ENCODE results near the gene SERPINA12. TPM values are rescaled to one million over a fixed set of nuclear protein-coding genes. Genes with fewer than 3 reads are reported as not detected.
A peak's percentile ranks its signal among the peaks of the same experiment; 100 is the strongest.

Gene SERPINA12
- total RNA-seq, 4 donors from 2014 or later: 345 to 790 (median 421) TPM

- WGBS, 2 donors: 92 to 93% methylated on average over 6 of the region's 6 CpGs
- no peak for TF ChIP-seq CTCF (IDR thresholded peaks at IDR 0.05)
- TF ChIP-seq POLR2A (IDR thresholded peaks at IDR 0.05): no peak
- H3K4me3 ChIP-seq (ENCODE audit: low read depth, poor library complexity, severe bottlenecking): no peak overlapping the region
- intact Hi-C loops (cut with DNase I; ENCODE audit: low total_unique reads): no loop called here
- DNase-seq (ENCODE audit: low spot score in 2 of 2): peak in 1 of 2 donors; percentile 54
Measured at GRCh38 chr14:94462219-94462551, 47.1 kb downstream of the SERPINA12 start.

DNA sequence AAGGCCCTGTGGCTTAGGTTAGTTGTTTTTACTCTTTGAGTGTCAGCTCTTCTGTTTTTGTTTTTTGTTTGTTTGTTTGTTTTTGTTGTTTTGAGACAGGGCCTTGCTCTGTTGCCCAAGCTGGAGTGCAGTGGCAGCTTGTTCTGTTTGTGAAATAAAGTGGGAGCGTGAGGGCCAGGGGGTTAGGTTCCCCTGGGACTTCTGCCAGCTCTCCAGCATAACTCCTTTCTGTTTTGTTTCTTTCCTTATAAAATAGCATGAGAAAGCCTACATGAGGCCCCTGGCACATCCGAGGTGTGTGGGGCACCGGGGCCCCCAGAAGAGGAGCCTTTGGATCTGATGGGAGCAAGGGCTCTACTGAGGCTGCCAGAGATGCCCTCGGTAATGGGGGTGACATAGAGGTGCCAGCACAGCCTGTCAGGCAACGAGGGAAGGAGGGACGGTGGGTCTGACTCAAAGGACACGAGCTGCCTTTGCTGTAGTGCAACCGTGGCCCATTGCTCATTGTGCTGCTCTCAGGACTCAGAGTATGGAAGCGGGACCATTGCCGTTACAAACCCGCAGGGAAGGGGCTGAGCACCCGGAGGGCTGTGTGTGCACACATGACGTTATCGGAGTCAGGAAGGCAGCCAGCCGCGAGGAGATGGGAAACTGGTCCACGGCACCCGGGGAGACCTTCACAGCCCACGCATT, 47.6 kb downstream of the SERPINA12 start:
- intact Hi-C loops (cut with DNase I; ENCODE audit: low total_unique reads): no loop called here
- TF ChIP-seq POLR2A (IDR thresholded peaks at IDR 0.05) (no peak), CTCF (IDR thresholded peaks at IDR 0.05) (no peak)
- no peak overlapping the region for H3K4me3 ChIP-seq (ENCODE audit: low read depth, poor library complexity, severe bottlenecking)
- WGBS, 2 donors: 87 to 88% methylated on average over 19 of the region's 19 CpGs
- peak in 1 of 2 donors; percentile 78 for DNase-seq (ENCODE audit: low spot score in 2 of 2)

DNA sequence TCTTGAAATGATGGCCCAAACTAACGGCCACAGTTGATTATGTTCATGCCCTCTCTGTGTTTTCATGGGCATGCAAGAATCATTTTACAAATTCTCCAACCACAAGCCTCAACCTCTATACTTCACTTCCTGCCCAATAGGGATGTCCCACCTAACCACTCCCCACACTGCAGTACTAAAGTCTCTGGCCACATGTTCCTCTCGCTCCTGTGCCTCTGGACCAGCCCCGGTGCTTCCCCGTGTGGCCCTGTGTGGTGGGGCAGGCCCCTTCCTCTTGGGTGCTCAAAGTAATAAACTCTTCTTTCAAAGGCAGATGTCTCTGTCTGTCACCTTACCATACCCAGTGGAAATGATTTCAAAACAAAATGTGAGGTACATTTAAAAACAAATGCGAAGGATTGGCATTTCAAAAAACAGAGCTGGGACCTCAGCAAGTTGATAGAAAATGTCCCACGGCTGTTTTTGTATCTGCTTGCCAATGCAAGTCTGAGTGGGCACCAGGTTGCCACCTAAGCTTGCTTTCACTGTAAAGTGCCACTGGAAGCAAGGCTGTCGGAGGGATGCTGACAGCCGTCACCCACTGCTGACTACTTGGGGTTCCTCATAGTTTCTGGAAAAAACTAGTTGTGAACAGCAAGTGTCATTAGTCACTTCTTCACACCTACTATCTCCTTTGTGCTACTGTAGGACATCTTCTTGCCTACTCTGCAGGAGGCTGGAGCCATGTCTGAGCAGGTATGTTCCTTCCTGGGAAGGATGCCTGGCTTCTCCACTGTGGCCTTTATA, 48.4 kb downstream of the SERPINA12 start:
- peak in 1 of 2 donors; percentile 54 for DNase-seq (ENCODE audit: low spot score in 2 of 2)
- no peak overlapping the region for H3K4me3 ChIP-seq (ENCODE audit: low read depth, poor library complexity, severe bottlenecking)
- TF ChIP-seq CTCF (IDR thresholded peaks at IDR 0.05): no peak
- TF ChIP-seq POLR2A (IDR thresholded peaks at IDR 0.05): no peak
- 81 to 88% methylated on average over 8 of the region's 8 CpGs for WGBS, 2 donors
- intact Hi-C loops (cut with DNase I; ENCODE audit: low total_unique reads): no loop called here

DNA sequence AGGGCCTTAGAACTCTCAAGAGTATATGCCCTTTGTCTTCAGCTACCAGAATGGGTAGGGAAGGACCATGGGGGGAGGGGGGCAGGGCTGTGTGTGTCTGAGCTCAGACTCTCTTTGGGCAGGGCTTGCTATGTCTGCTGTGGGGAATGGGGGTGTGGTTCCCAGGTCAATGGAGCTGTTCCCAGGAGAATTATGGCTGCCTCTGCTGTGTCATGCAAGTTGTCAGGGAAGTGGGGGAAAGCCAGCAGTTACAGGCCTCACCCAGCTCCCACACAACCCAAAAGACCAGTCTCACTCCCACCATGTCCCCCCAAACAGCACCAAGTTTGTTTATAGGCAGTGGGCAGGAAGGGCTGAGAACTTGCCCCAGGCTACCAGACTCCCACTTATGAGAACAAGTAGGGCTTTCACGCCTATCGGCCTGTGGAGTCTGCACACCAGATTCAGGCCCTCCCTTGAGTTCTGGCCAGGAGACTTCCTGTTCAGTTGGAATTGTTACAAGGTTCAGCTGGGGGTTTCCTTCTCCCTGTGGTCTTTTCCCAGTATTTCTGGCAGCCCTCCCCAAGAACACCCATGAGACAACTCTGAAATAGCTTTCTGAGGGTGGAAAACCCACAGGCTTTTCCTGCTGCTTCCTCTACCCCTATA, 50.6 kb downstream of the SERPINA12 start:
- H3K4me3 ChIP-seq (ENCODE audit: low read depth, poor library complexity, severe bottlenecking): no peak overlapping the region
- peak in 1 of 2 donors; percentile 23 for DNase-seq (ENCODE audit: low spot score in 2 of 2)
- TF ChIP-seq POLR2A (IDR thresholded peaks at IDR 0.05) (no peak), CTCF (IDR thresholded peaks at IDR 0.05) (no peak)
- WGBS, 2 donors: 24 to 56% methylated on average over 2 of the region's 2 CpGs
- intact Hi-C loops (cut with DNase I; ENCODE audit: low total_unique reads): no loop called here

GRCh38 chr14:94458096-94458495, 51.2 kb downstream of the SERPINA12 start:
- WGBS, 2 donors: 59 to 77% methylated on average over 1 of the region's 1 CpG
- no peak overlapping the region for H3K4me3 ChIP-seq (ENCODE audit: low read depth, poor library complexity, severe bottlenecking)
- DNase-seq (ENCODE audit: low spot score in 2 of 2): no peak
- TF ChIP-seq CTCF (IDR thresholded peaks at IDR 0.05) (no peak), POLR2A (IDR thresholded peaks at IDR 0.05) (no peak)
- intact Hi-C loops (cut with DNase I; ENCODE audit: low total_unique reads): no loop called here
